K562 (cell line): ENCODE data around the gene SIGLEC5. TPM values are rescaled to one million over a fixed set of nuclear protein-coding genes. Genes with fewer than 3 reads are reported as not detected.

Experiments
- ATAC-seq: fragments of 200-7000 bp; cut with Tn5 transposase; 3 replicates; pipeline ENCODE4 v1.9.1; 2020; ENCODE audit warnings: moderate library complexity
- BruUV-seq: library from RNA; stranded (reverse); fragments of 400-500 nt; replicated peaks from 2 replicates; lab custom pipeline; 2021; lab: Mats Ljungman, UMichigan
- CTCF ChIA-PET: fragments of 300-600 bp; formaldehyde crosslinking; extraction: SDS; loops from one replicate; lab custom pipeline; 2021; ENCODE audit warnings: low intra/inter-chr PET ratio; lab: Yijun Ruan, JAX
- POLR2A ChIA-PET: fragments of 300-600, 350-650 bp; sonication (Branson Sonifier 250); formaldehyde crosslinking; extraction: SDS; loops from one replicate; lab custom pipeline; 2021; ENCODE audit warnings: antibody characterized with exemption, inconsistent platforms; lab: Yijun Ruan, JAX
- DNase-seq, 4 experiments: peaks; one replicate each; pipeline versions ENCODE4 v3.0.0 to v3.0.0-alpha.2; 2011 to 2018; ENCODE audit warnings: low spot score in 3 of 4, mixed read lengths in 3 of 4; ENCODE audit errors: extremely low read depth in 1 of 4
- FAIRE-seq: peaks from 2 replicates; lab custom pipeline; 2011; peaks lifted over from hg19 to GRCh38; lab: Jason Lieb, UNC
- H2AFZ ChIP-seq: 2 replicates; pipeline ENCODE4 v1.6.0; 2011; ENCODE audit warnings: low read depth, low read length, control low read depth, inconsistent platforms
- H3K27ac ChIP-seq: fragments of 200-600 bp; 3 replicates; pipeline ENCODE4 v1.8.0; 2011; ENCODE audit warnings: low read depth, mild to moderate bottlenecking, control low read depth, inconsistent platforms, low read length, moderate library complexity, mixed read lengths; ENCODE audit errors: extremely low read depth
- H3K27me3 ChIP-seq, 2 experiments: fragments of 300-600 bp in 1 of 2; 2 replicates in 1 of 2; 3 replicates in 1 of 2; pipeline versions ENCODE4 v1.6.0 to v1.8.0; 2011; ENCODE audit warnings: inconsistent platforms in 2 of 2, low read length in 2 of 2, mild to moderate bottlenecking in 1 of 2, mixed read lengths in 1 of 2, moderate library complexity in 1 of 2; ENCODE audit not compliant: control insufficient read depth in 2 of 2, insufficient read depth in 2 of 2
- H3K36me3 ChIP-seq: fragments of 300-600 bp; 3 replicates; pipeline ENCODE4 v1.8.0; 2011; ENCODE audit warnings: mild to moderate bottlenecking, low read length, inconsistent platforms; ENCODE audit not compliant: control insufficient read depth, insufficient read depth
- H3K4me1 ChIP-seq, 2 experiments: fragments of 200-600 bp in 1 of 2; replicated peaks in 1 of 2; 2 replicates in 1 of 2; 3 replicates in 1 of 2; pipeline versions ENCODE4 v1.5.1 to v1.8.0; 2011; ENCODE audit warnings: inconsistent platforms in 2 of 2, low read length in 2 of 2, mild to moderate bottlenecking in 1 of 2, mixed read lengths in 1 of 2, moderate library complexity in 1 of 2; ENCODE audit not compliant: control insufficient read depth in 2 of 2, insufficient read depth in 2 of 2
- H3K4me2 ChIP-seq: 2 replicates; pipeline ENCODE4 v1.6.1; 2011; ENCODE audit warnings: low read length, control low read depth, inconsistent platforms, mixed read lengths; ENCODE audit not compliant: insufficient read depth
- H3K4me3 ChIP-seq: fragments of 200-600 bp; sonication (generic), shearing (Covaris generic); 2 replicates; pipeline ENCODE4 v1.5.1; 2016; ENCODE audit warnings: control low read depth, inconsistent platforms
- H3K79me2 ChIP-seq: fragments of 200-600 bp; 3 replicates; pipeline ENCODE4 v1.8.0; 2011; ENCODE audit warnings: low read length, inconsistent platforms; ENCODE audit not compliant: control insufficient read depth, insufficient read depth
- H3K9ac ChIP-seq, 2 experiments: 2 replicates each; pipeline versions ENCODE4 v1.6.0 to v1.6.1; 2011; ENCODE audit warnings: low read depth in 2 of 2, low read length in 2 of 2, control low read depth in 1 of 2, inconsistent platforms in 1 of 2, mild to moderate bottlenecking in 1 of 2, mixed read lengths in 1 of 2; ENCODE audit not compliant: insufficient read depth in 1 of 2
- H3K9me1 ChIP-seq: one replicate; pipeline ENCODE4 v1.6.0; 2011; ENCODE audit warnings: inconsistent platforms, mild to moderate bottlenecking, low read length, moderate library complexity; ENCODE audit not compliant: control insufficient read depth, insufficient read depth
- H3K9me3 ChIP-seq: replicated peaks from 2 replicates; pipeline ENCODE4 v1.5.1; 2011; ENCODE audit warnings: low read depth, low read length, inconsistent platforms; ENCODE audit not compliant: control insufficient read depth, insufficient read depth
- H4K20me1 ChIP-seq: replicated peaks from 2 replicates; pipeline ENCODE4 v1.6.1; 2011; ENCODE audit warnings: low read length, inconsistent platforms, mixed read lengths; ENCODE audit not compliant: control insufficient read depth, insufficient read depth
- CREBBP ChIP-seq: IDR thresholded peaks from one replicate; pipeline ENCODE4 v1.6.1; 2012; ENCODE audit warnings: low read depth, mild to moderate bottlenecking, control low read depth, inconsistent platforms, low read length
- CSDE1 ChIP-seq, 2 experiments: fragments of 450-650 bp; IDR thresholded peaks; 2 replicates each; pipeline ENCODE4 v1.6.1; 2016; ENCODE audit warnings: mild to moderate bottlenecking in 1 of 2
- ESRRB ChIP-seq: fragments of 250-450 bp; sonication (Bioruptor Pico); IDR thresholded peaks from 2 replicates; pipeline ENCODE4 v1.5.0; 2020; ENCODE audit warnings: mild to moderate bottlenecking, moderate library complexity, borderline replicate concordance
- GATA2 ChIP-seq: sonication (generic); formaldehyde crosslinking; IDR thresholded peaks from 2 replicates; pipeline ENCODE4 v1.4.0; 2020; ENCODE audit warnings: mild to moderate bottlenecking, missing genetic modification reagents
- RCOR1 ChIP-seq, 2 experiments: IDR thresholded peaks; 2 replicates each; pipeline ENCODE4 v1.6.1; 2012; ENCODE audit warnings: low read depth in 2 of 2, low read length in 2 of 2, borderline replicate concordance in 1 of 2, improper control_type of control experiment in 1 of 2
- TEAD4 ChIP-seq, 2 experiments: sonication (generic) in 1 of 2; formaldehyde crosslinking in 1 of 2; IDR thresholded peaks; 2 replicates each; pipeline versions ENCODE4 v1.6.1 to v1.8.0; 2012 to 2022; ENCODE audit warnings: borderline replicate concordance in 1 of 2, inconsistent platforms in 1 of 2, low read length in 1 of 2, mild to moderate bottlenecking in 1 of 2, missing genetic modification reagents in 1 of 2
- ZEB2 ChIP-seq: fragments of 450-650 bp; IDR thresholded peaks from 2 replicates; pipeline ENCODE4 v1.6.1; 2016
- ZKSCAN8 ChIP-seq: fragments of 200-800 bp; sonication (Bioruptor generic); IDR thresholded peaks from 2 replicates; pipeline ENCODE4 v1.6.1; 2016; ENCODE audit warnings: missing genetic modification characterization, missing compliant biosample characterization
- ZNF436 ChIP-seq: fragments of 250-450, 450-650 bp; sonication (Bioruptor Pico); formaldehyde crosslinking; IDR thresholded peaks from 2 replicates; pipeline ENCODE4 v1.7.0; 2020; ENCODE audit warnings: mild to moderate bottlenecking
- WGBS: fragments of 100-300 bp; shearing (Covaris generic); methylation state at CpG from one replicate; pipeline ENCODE4 v1.1.6; 2016; ENCODE audit warnings: low coverage, mixed read lengths; ENCODE audit not compliant: insufficient coverage; ENCODE audit errors: missing lambda C conversion rate; 5-methylcytosine and 5-hydroxymethylcytosine counted together
- in situ Hi-C: fragments of 300-500 bp; cut with MboI; formaldehyde crosslinking; loops from 4 replicates; pipeline ENCODE4 v1.15.0; 2018; ENCODE audit warnings: inconsistent platforms, mixed read lengths
- intact Hi-C: fragments of 100-400 bp; cut with micrococcal nuclease; formaldehyde crosslinking; loops from 2 replicates; pipeline ENCODE4 v1.14.2; 2022
- polyA plus RNA-seq, 8 experiments: library from polyadenylated mRNA; depleted of rRNA in 4 of 8; stranded (reverse) in 5 of 8; unstranded in 3 of 8; fragments of >200 nt; fragmentation: Nextera tagmentation in 2 of 8; fragmentation: Illumina TruSeq in 1 of 8; extraction: Ambion mirVana in 2 of 8; extraction: Trizol in 1 of 8; gene quantifications; 2 replicates each; pipeline versions ENCODE4 v1.2.1 to v1.2.3, GENCODE V29; 2011 to 2014; ENCODE audit warnings: inconsistent platforms in 1 of 8, missing spikeins in 1 of 8
- total RNA-seq, 7 experiments: library from RNA; depleted of rRNA in 6 of 7; stranded (reverse); fragments of >200 nt in 6 of 7; fragmentation: Illumina TruSeq in 2 of 7; extraction: Trizol in 2 of 7; gene quantifications; 2 replicates each; pipeline versions ENCODE4 v1.2.1 to v1.2.3, GENCODE V29; 2011 to 2021; ENCODE audit warnings: low replicate concordance in 1 of 7
- TF ChIP-seq, protein P1 (sequence below), 2 experiments: fragments of 450-650 bp; formaldehyde crosslinking in 1 of 2; IDR thresholded peaks; 2 replicates each; pipeline versions ENCODE4 v1.4.0 to v1.6.1; 2014 to 2020; ENCODE audit warnings: mild to moderate bottlenecking in 2 of 2, borderline replicate concordance in 1 of 2, low read depth in 1 of 2
- TF ChIP-seq, protein P2 (sequence below): fragments of 250-450 bp; sonication (Bioruptor Pico); IDR thresholded peaks from 2 replicates; pipeline ENCODE4 v1.5.1; 2021; ENCODE audit warnings: mild to moderate bottlenecking

Gene SIGLEC5
- total and polyA plus RNA-seq, 9 of the 15 experiments (the other 6 are each of a cell fraction or from before 2014, with no cell fraction given): 0.14 TPM; not detected in 8

DNA sequence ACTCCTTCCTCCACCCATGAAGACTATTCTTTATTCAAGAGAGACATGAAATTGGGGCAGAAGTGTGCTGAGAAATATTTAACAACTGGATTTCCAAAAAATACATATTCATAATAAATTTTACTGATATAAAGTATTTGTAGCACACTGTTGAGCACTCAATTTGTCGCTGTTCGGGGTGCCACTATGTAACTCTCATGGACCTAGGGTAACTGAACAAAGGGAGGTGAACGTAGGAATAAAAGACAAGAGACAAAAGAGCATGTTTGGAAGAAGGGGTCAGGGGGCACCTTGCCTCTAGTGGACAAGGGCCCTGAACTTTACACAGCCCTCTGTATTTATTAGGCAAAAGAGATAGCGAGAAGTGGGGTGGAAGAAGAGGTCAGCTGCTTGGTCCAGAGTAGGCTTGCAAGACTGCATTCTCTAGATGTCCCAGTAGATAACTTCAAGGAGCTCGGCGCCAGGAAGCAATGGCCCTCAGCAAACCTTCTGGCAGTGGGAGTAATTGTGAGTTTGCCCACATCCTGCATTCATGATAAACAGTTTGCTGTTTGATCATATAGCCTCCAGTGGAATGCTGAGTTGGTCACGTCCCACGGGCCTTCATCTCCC lies 63.6 kb downstream of the SIGLEC5 start:
- Histone ChIP-seq H3K27me3 (no peaks in the 10 kb centered on the region), H3K9me1 (no peaks in the 10 kb centered on the region), H3K79me2 (peaks cover 6% of the 10 kb centered on the region), H3K9ac (peak overlapping the region in 1 of 2 experiments; percentile 20; a peak in 1 of 4 replicates), H4K20me1 (no peaks in the 10 kb centered on the region), H3K27ac (peak overlapping the region; percentile 59; the same call in 2 of the 3 replicates), H2AFZ (peak overlapping the region; percentile 60), H3K4me3 (no peak overlapping the region), H3K4me2 (peak overlapping the region; percentile 39; the same call in 1 of the 2 replicates), H3K4me1 (peaks cover 14 to 57% of the 10 kb centered on the region in 2 experiments; a peak in 4 of 5 replicates), H3K36me3 (no peaks in the 10 kb centered on the region), H3K9me3 (no peaks in the 10 kb centered on the region)
- FAIRE-seq (peak; percentile 80), DNase-seq (peak in 1 of 4 experiments; percentile 81), ATAC-seq (peak; percentile 12; the same call in 1 of the 3 replicates)
- intact Hi-C loops (loop anchor here (2.0 to 5.0 kb wide), 2 partner anchors 14 to 94 kb away; no protein-coding TSS in a partner anchor), in situ Hi-C loops (loop anchor here (10.0 kb wide), 1 partner anchor 92 kb away; the partner anchor contains the start of gene CEACAM18)
- no TSS peak for BruUV-seq
- ChIA-PET POLR2A (interaction anchor here (0.9 to 2.6 kb wide), 3 partner anchors 16 to 20 kb away, joined by 3 to 15 read pairs (median 11); no protein-coding TSS in a partner anchor), CTCF (no interaction called here)
- WGBS: 19% methylated on average over 8 of the region's 8 CpGs
- no peak for TF ChIP-seq CREBBP
- no peak for TF ChIP-seq ZNF436
- TF ChIP-seq, protein P1, sequence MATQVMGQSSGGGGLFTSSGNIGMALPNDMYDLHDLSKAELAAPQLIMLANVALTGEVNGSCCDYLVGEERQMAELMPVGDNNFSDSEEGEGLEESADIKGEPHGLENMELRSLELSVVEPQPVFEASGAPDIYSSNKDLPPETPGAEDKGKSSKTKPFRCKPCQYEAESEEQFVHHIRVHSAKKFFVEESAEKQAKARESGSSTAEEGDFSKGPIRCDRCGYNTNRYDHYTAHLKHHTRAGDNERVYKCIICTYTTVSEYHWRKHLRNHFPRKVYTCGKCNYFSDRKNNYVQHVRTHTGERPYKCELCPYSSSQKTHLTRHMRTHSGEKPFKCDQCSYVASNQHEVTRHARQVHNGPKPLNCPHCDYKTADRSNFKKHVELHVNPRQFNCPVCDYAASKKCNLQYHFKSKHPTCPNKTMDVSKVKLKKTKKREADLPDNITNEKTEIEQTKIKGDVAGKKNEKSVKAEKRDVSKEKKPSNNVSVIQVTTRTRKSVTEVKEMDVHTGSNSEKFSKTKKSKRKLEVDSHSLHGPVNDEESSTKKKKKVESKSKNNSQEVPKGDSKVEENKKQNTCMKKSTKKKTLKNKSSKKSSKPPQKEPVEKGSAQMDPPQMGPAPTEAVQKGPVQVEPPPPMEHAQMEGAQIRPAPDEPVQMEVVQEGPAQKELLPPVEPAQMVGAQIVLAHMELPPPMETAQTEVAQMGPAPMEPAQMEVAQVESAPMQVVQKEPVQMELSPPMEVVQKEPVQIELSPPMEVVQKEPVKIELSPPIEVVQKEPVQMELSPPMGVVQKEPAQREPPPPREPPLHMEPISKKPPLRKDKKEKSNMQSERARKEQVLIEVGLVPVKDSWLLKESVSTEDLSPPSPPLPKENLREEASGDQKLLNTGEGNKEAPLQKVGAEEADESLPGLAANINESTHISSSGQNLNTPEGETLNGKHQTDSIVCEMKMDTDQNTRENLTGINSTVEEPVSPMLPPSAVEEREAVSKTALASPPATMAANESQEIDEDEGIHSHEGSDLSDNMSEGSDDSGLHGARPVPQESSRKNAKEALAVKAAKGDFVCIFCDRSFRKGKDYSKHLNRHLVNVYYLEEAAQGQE (IDR thresholded peaks at IDR 0.05; ENCODE audit: borderline replicate concordance): peak; percentile 54; the same call in 1 of the 2 replicates
- TF ChIP-seq, protein P1 (CRISPR knock-in tag; IDR thresholded peaks at IDR 0.05; ENCODE audit: low read depth): 0 out of 2 replicates have a peak, but pooled peaks have one; percentile 46
- peak; percentile 80 for TF ChIP-seq GATA2 (CRISPR knock-in tag)
- no peak; the same call in 1 of the 2 replicates for TF ChIP-seq ZKSCAN8
- TF ChIP-seq, protein P2, sequence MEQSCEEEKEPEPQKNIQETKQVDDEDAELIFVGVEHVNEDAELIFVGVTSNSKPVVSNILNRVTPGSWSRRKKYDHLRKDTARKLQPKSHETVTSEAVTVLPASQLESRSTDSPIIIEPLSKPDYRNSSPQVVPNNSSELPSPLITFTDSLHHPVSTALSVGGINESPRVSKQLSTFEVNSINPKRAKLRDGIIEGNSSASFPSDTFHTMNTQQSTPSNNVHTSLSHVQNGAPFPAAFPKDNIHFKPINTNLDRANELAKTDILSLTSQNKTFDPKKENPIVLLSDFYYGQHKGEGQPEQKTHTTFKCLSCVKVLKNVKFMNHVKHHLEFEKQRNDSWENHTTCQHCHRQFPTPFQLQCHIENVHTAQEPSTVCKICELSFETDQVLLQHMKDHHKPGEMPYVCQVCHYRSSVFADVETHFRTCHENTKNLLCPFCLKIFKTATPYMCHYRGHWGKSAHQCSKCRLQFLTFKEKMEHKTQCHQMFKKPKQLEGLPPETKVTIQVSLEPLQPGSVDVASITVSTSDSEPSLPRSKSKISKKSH (CRISPR knock-in tag): no peak
- peak; percentile 71 for TF ChIP-seq TEAD4 (IDR thresholded peaks at IDR 0.05; ENCODE audit: low read length)
- no peak for TF ChIP-seq TEAD4 (CRISPR knock-in tag; IDR thresholded peaks at IDR 0.05; ENCODE audit: borderline replicate concordance)
- peak in 1 of 2 experiments; percentile 62; a peak in 1 of 4 replicates for TF ChIP-seq RCOR1 (IDR thresholded peaks at IDR 0.05; ENCODE audit: borderline replicate concordance in 1 of 2, low read depth in 2 of 2, low read length in 2 of 2)
- TF ChIP-seq ESRRB (CRISPR knock-in tag): no peak
- 0 out of 2 replicates have a peak, but pooled peaks have one; percentile 34 for TF ChIP-seq ZEB2
- TF ChIP-seq CSDE1 (IDR thresholded peaks at IDR 0.05): no peak
